ENCODE measurements around the gene CHCHD1. TPM values are rescaled to one million over a fixed set of nuclear protein-coding genes. Genes with fewer than 3 reads are reported as not detected.

The CHCHD1 gene
- total and polyA plus RNA-seq, 2 experiments from 2014 or later = 40.6 to 187 TPM

GRCh38 chr10:73796766-73797165 is 14.9 kb downstream of the CHCHD1 start (continued):
- no peak for TF ChIP-seq ZNF462 (CRISPR knock-in tag; IDR thresholded peaks at IDR 0.05)

- no peak overlapping the region for H3K4me3 ChIP-seq
- H3K27ac Mint-ChIP-seq = no peak overlapping the region
- no peaks in the 10 kb centered on the region; the same call in 1 of the 2 replicates for H3K36me3 ChIP-seq (ENCODE audit: insufficient read depth)
- H3K4me1 ChIP-seq (ENCODE audit: insufficient read depth) = no peaks in the 10 kb centered on the region
- ATAC-seq (no peak), DNase-seq (ENCODE audit: low spot score) (no peak)
- no peaks in the 10 kb centered on the region; the same call in 2 of the 3 replicates for H3K4me1 Mint-ChIP-seq
- H3F3A ChIP-seq (replicated peaks; ENCODE audit: low read depth) = no peaks in the 10 kb centered on the region
- peaks cover 40% of the 10 kb centered on the region for H3K36me3 Mint-ChIP-seq (ENCODE audit: low read depth)
- no peaks in the 10 kb centered on the region for H3K27me3 ChIP-seq (ENCODE audit: insufficient read depth)
- no peak overlapping the region for H2AFZ ChIP-seq
- H3K9me2 ChIP-seq (ENCODE audit: insufficient read depth) = no peaks in the 10 kb centered on the region
- no peaks in the 10 kb centered on the region for H3K9me3 Mint-ChIP-seq
- no peaks in the 10 kb centered on the region for H3K79me2 ChIP-seq (replicated peaks; ENCODE audit: insufficient read depth)
- no peak overlapping the region for H3K4me2 ChIP-seq
- no peak overlapping the region for H3K27ac ChIP-seq (ENCODE audit: low read depth)
- peaks cover 8% of the 10 kb centered on the region for H3K27me3 Mint-ChIP-seq (ENCODE audit: insufficient read depth, low read depth, poor library complexity)
- H3K4me3 Mint-ChIP-seq = no peak overlapping the region
- H4K20me1 ChIP-seq (replicated peaks; ENCODE audit: insufficient read depth) = no peaks in the 10 kb centered on the region; the same call in 1 of the 2 replicates
- TF ChIP-seq POLR2AphosphoS5 (IDR thresholded peaks at IDR 0.05; ENCODE audit: low read depth) (no peak), EZH2 (IDR thresholded peaks at IDR 0.05; ENCODE audit: low read depth, unreplicated experiment) (no peak), NANOG (IDR thresholded peaks at IDR 0.05; ENCODE audit: borderline replicate concordance) (no peak), CREB1 (CRISPR knock-in tag; IDR thresholded peaks at IDR 0.05; ENCODE audit: low read depth) (no peak), REST (IDR thresholded peaks at IDR 0.05; ENCODE audit: unreplicated experiment) (no peak)
Measured at GRCh38 chr10:73797324-73798025, 15.6 kb downstream of the CHCHD1 start.
